Stimulated activated CD8-positive, alpha-beta memory T cell treated with anti-CD3 and anti-CD28 coated beads, Interleukin-15, amount 100 ng/mL, for 4 hours (primary cell): Measurements from ENCODE around the gene AREL1.

Experiments
- DNase-seq, 2 donors: peaks; one replicate each; pipeline ENCODE4 v3.0.0-alpha.2; 2020; ENCODE audit warnings: low read depth in 2 of 2

Gene AREL1

DNA sequence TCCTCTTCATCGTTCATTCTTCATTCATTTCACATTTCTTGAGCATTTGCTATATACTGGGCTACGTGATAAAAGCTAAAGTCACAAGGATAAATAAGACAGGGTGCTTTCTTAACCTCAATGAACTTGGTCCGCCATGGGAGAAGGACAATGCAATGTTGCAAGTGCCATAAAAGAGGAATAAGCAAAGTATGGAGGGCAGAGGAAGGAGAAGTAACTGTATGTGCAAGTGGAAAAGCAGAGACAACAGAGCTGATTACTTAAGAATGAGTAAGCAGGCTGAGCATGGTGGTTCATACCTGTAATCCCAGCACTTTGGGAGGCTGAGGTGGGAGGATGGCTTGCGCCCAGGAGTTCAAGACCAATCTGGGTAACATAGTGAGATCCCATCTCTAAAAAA lies 14.4 kb downstream of the AREL1 start:
- DNase-seq = no peak

DNA sequence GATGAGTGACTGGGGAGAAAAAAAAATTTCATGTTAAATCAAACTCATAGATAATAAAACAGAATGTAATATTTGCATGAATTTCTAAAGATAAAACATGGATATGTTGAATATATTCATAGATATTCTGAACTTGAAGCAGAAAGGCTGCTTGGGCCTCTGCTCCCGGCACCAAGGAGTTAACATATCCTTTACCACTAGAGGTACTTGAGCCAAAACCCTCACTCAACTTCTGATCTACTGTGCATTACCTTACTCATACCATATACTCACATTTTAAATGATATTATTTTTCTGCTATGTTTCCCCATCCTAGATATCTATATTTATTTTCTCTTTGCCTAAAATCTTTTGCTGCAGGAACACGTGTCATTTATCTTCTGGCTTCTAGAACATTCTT lies 14.9 kb downstream of the AREL1 start:
- DNase-seq = no peak

DNA sequence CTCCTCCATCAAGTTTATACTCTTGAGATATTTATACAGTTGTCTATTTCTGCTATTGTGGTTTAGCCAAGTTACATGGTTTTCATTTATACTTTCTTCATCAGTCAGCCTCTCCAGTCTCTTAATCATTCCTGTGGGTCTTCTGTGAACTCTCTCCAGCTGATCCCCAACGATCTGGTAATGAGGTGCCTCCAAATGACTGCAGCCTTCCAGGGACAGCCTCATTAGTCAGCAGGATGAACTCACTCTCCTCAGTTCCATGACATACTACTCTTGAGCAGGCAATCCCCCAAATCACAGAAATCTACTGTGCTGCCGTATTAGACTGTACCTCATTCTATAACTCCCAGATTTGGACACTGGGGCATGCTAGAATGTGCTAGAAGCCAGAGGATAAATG lies 15.3 kb downstream of the AREL1 start:
- no peak for DNase-seq

DNA sequence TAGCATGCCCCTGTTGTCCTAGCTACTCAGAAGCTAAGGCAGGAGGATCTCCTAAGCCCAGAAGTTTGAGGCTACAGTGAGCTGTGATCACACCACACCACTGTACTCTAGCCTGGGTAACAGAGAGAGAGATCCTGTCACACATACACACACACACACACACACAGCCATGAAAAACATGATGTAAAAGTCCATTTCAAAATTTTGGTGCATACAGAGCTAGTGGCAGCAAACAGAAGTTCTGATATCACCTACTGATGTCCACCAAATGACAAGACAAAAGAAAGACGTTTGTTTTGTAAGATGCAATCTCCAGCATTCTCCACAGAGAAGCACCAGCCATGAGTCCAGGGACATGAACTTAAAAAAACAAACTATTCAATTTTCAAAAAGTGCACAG lies 15.9 kb downstream of the AREL1 start:
- no peak for DNase-seq

DNA sequence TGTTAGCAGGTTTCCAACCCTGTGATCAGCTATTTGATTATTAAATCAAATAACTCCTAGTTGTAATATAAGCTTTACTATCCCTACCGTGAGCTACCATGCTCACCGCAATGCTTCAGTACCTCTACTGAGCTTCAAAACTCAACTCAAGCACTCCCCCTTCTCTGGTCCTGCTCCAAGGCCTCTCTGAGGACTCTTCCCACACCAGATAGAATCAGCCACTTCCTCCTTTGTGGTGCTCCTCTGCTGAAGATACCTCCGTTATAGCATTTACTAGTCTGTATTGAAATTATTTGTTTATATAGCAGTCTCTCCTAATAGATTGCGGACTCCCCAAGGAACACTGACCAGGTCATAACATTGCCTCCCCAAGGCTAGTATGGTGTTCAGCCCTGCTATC lies 17.5 kb downstream of the AREL1 start:
- DNase-seq = no peak

DNA sequence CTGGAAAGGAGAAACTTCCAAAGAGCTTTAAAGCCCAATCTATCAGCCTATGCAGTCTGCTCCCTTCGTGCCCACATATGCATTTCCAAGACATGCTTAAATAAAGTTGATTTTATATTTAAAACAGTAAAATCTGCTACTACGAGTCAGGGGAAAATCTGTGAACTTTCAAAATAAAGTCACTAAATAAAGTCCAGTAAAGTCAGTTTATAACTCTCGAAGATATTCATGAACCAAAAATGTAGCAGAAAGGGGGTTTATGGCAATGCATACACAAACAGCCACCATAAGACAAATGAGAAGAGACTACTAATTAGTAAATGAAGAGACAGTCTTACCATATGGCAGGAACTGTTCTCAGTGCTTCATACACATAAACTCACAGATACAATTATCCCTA lies 19.7 kb downstream of the AREL1 start:
- no peak for DNase-seq

DNA sequence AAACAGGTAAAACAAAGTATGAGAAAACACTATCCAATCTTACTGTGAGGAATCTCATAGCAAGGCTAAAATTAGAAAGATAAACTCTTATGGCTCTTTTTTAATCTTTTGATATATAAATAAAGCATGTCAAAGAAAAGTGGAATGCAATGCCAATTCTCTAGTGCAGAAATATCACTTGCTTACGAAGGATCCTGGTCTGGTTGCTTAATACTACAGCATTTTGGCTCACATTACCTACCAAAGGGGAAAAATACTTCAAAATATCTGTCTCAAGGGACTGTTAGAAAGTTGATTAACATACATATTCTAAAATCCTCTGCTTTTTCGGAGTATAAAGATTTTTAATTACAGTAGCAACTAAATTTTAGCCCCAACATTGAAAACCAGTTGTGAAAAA lies 21.4 kb downstream of the AREL1 start:
- DNase-seq = no peak

DNA sequence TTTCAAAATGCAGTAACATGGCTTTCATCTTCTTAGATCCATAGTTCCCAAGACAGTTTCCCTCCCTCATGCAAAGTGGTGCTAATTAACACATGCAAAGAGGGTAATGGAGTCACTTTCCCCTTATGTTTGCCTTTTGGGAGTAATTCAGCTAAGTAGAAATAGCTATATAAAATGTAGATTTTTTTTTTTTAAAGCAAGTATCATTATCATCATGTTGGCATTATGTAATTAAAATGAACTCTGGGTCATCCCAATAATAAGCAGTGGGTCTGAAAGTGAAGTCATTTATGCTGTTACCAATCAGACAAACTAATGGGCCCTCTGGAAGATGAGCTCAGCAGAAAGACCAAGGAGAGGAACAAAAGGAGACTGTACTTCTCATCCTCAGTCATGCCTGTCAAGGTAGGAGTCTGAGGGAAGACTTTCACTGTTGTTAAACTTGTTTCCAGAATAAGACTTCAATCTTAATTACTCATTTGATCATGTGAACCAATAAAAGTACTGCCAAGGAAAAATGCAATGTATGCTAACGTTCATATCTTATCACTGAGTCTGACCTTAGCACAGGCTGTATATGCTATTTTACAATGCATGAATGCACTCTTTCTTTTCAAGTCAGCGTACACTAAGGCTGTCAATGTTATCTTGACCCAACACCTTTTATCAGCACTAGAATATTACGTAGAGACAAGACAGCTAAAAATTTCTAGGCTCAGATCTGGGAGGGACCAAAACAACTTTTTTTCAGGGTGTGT lies 26.8 kb downstream of the AREL1 start:
- no peak for DNase-seq

DNA sequence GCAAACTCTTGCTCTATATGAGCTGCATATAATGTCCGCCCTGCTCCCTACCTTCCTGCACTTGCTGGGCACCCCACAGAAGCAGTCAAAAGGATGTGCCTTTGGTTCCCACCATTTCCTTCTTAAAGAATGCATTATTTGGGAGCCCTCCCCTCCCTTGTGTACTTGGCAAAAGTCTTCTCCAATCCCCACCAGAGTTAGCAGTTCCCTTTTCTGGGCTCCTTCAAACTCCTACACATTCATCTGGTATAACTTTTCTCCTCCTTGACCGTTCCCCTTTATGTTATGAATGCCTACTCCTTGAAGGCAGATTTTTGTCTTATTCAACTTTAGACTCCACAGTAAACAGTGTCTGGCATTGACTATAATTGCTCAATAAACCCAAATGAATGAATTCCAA lies 27.8 kb downstream of the AREL1 start:
- no peak for DNase-seq

DNA sequence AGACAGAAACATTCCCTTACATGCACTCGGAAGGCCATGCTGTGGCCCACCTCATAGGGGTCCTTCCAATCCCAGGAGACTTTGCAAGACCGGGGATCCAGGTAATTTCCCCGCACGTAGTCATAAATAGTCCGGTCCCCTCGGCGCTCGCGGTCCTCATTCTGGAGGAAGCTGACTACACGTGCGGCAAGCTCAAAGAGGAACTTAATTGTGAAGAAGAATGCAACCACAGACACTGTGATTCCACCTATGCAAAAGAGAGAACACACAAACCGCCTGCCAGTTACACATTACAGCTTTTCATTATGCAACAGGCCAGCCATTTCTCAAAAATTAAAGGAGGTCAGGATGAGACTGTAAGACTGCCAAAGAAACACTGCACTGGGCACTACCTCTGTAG lies 28.4 kb downstream of the AREL1 start:
- DNase-seq = no peak

DNA sequence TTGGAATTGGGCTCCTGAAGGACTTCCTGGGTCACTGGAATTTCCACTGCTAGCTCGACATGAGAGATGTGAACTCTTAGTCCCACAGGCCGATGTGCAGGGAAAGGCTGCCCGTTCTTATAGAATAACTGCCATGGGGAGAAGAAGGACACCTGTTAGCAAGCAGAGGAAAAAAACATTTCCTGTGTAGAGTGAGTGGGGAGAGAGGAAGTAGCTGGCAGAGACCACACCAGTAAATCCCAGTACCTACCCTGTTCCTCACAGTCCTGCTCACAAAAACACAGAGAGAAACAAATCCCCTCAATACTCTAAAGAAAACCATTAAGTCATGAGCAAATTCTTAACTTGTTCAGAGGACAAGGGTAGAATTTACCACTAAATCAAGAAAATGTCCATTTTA lies 29.5 kb downstream of the AREL1 start:
- DNase-seq = no peak

DNA sequence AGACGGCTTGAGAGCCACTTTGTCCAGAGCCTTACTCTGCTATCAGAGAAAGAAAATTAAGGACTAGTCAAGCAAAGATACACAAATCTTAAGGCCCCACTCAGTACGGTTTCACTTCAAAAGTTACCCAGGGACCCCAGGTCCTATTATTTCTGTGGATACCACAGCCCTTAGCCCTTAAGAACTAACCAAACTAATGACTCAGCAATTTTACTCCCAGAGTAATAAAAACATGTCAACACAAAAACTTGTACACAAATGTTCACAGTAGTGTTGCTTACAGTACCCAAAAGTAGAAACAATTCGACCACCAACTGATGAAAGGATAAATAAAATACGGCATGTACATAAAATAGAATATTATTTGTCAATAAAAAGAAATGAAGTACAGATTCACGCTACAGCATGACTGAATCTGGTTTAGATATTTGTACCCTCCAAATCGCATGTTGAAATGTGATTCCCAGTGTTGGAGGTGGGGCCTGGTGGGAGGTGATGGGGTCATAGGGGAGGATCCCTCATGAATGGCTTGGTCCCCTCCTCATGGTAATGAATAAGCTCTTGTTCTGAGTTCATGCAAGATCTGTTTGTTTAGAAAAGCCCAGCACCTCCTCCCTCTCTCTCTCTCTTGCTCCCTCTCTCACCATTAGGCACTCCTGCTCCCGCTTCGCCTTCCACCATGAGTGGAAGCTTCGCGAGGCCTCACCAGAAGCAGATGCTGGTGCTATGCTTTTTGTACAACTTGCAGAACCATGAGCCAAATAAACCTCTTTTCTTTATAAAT lies 30.5 kb downstream of the AREL1 start:
- DNase-seq = no peak

DNA sequence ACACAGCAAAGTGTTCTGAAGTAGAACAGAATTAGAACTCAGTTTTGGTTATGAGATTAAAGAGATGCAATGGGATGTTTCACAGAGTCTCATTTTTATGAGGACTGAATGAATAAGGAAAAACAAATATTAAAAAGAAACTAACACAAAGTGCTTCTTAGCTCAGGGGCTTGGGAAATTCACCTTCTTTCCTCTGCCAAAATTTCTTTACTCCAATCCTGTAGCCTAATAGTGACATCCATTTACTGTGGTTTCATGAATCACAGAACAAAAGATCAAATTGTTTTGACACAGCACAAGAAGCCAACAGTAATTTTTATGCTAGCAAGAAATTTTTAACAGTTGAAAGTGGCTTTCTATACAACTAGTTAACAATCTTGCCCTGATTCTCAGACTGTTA lies 37.7 kb downstream of the AREL1 start:
- DNase-seq = no peak

DNA sequence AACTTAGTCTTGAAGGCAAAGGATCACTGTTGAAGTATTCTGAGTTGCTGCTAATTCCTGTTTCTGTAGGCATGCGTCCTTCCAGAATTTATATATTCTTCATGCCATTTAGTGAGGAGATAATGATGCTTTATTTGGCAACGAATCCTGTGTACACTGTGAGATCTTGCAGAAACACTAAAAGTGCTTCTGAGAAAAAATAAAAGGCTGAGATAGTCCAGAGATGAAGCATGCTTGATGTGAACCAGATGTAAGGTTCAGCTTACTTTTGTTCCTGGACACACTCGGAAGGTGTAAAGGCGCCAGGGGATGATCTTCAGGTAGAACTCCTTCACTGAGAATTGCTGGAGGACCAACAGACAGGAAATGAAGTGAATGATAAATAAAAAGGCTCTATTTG lies 39.1 kb downstream of the AREL1 start:
- no peak for DNase-seq

DNA sequence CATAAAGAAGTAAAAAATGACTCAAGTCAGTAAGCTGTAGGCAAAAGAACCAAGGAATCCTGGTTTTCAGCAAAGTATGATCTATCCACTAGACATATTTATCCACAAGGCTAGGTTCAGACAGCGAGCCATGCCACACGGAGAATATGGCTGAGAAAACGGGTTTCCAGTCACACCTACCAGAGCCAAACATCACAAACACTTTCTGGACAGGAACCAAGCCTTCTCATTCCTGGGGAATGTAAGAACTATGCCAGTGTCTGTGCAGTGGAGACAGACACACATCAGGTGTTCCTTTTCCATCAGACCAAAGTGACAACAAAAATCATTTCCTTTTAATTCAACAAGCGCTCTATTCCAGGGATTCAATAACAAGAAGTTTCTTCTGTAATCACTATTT lies 41.1 kb downstream of the AREL1 start:
- DNase-seq = no peak

DNA sequence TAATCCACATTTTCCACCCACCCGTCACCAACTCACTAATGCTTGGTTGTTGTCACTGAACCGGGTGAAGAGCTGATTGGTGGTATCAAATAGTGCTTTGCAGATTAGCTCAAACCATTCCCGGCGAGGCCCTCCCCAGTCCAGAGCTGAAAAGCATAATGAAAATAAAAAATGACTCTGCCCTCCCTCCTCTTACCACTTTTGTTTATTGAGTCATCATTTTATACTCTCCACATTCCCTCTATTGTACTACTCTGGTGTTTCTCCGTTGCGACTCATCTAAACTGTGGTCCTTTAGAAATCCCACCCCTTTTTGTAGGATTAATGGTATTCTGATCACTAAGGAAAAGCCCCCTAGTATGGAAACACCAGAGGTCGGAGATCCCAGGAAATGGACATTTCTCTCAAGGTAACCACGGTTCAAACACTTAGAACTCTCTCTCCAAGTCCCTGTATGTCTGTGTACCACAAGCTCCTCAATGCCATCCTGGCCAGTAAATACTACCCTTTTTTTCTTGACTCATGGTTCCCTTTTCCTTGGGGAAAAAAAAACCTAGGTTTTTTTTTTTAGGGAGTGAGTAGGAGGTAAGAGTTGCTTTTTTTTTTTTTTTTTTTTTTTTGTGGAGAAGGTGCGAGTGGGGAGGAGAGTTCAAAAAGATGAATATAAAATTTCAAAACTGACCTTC lies 42.0 kb downstream of the AREL1 start:
- DNase-seq = no peak

DNA sequence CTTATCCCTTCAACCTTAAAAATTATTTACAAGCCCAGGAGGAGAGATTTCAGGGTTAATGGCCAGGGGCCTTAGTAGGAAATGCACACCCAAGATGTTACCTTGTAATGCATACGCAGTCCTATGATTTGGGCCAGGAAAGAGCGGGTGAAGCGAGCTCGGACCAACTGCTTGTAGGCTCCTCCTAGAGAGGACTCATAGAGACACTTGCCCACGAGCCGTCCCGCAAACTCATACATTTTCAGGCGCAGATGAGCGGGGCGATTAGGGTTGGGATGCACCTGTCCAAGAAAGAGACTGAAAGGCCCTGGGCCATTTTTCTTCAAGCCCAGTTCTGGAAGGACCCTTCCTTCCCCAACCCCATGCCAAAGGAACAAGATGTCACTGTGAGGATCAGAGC lies 43.0 kb downstream of the AREL1 start:
- no peak for DNase-seq

DNA sequence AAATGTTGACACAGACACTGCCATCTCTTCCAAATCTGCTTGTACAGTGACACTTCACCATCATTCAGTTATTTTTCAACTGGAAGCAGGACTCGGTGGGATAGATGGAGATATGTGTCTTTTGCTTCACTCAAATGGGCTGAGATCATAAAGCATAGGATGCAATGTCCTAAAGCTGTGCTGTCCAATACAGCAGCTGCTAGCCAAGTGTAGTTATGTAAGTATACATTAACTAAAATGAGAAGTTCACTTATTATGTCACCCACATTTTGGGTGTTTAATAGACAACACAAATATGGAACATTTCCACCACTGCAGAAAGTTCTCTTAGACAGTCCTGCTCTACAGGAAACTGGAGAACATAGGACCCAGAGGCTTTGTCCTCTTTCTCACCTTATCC lies 43.6 kb downstream of the AREL1 start:
- no peak for DNase-seq

DNA sequence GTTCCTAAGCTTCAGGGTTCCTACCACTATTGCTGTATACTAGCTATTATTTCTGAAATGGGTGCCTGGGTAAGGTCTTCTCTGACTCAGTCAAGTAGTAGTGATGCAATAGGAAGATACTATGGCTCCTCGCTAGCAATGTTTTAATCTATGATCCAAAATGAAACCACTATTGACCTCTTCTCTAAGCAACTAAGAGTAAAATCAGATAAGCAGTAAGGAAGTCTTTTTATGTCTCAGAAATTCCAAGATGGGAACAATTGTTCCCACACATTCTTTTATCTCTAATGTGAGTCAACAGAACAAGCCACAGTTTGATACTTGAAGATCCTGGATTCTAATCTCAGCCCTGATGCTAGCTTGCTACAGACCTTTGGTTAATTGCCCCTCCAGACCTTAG lies 45.1 kb downstream of the AREL1 start:
- no peak for DNase-seq

DNA sequence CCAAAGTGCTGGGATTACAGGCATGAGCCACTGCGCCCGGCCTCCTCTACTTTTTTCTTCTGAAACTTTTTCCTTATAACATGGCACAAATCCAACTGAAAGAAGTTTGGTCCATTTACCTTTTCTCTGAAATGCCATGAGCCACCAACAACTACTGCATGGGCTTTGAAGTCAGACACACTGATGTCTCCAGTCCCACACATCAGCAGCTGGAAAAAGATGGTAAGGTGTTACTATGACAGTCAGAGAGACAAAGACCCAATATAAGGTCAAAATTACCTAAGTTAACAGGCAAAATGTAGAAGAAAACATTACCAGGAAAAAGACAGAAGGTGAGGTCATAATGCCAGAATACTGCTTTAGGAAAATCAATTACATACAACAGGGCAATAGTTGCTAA lies 48.2 kb downstream of the AREL1 start:
- no peak for DNase-seq

DNA sequence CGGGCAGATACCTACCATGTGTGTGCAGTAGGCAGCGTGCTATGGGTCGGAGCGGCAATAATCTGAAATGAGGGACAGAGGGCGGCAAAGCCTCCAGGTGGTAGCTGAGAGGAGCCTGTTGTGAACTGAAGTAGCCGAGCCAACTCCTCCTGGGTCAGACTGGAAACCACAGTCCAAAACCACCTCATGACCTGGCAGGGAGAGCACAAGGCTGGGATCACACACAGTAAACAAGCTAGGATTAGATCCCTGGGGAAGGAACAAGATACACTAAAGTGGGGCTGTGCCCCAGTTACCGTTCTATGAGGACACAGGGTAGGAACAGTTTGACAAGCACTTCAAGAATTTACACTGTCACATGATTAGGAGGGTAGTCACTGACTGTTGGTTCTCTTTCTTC lies 49.0 kb downstream of the AREL1 start:
- DNase-seq = no peak

DNA sequence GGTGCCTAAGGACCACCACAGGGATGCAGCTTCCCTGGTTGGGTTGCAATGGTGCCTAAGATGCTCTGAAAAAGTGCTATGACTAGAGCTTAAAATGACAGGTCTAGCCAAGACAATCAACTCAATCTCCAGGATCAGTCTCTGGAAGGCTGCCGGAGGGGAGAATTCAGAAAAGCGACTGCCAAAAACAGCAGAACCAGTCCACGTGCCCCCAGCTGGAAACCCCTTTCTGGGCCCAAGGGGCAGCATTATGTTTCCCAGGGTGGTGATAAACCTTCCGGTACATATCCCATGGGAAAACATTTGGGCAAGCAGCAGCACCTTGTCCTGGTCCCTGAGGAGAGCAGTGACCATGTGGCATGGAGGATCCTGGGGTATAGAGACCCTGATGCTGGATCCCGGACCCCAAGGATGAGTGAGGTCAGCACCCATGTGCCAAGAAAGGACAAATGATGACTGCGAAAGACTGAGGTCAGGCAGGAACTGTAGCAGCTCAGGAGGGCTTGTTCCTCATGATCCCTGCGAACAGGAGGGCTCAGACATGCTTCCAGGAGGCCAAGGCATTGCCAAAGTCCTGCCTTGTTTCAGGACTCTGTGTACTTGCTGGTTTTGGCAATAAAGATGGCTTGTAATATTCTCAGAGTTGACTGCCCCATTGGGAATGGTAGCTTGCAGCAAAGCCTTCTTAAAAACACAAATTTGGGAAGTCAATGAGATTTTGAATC lies 51.0 kb downstream of the AREL1 start:
- DNase-seq = no peak
